Measurements from ENCODE around the gene KIF3B.
"Not testable (repeated sequence)": the region's sequence is repeated elsewhere in the genome, so short reads cannot be mapped to it uniquely, and the experiment has no call there.

DNA sequence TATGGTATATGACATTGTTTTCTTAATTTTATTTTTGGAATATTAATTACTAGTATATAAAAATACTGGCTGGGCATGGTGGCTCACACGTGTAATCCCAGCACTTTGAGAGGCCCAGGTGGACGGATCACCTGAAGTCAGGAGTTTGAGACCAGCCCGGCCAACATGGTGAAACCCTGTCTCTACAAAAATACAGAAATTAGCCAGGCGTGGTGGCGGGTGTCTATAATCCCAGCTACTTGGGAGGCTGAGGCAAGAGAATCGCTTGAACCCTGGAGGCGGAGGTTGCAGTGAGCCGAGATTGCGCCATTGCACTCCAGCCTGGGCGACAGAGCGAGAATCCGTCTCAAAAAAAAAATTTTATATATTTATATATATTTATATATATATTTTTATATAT is 44.8 kb downstream of the KIF3B start:
- not testable (repeated sequence) for TF ChIP-seq POLR2A (IDR thresholded peaks at IDR 0.05; ENCODE audit: low read length); GATA1 (IDR thresholded peaks at IDR 0.05; ENCODE audit: low read depth, low read length)
